Testis (tissue), 3 donors: ENCODE measurements around the gene CCNC. TPM values are rescaled to one million over a fixed set of nuclear protein-coding genes. Genes with fewer than 3 reads are reported as not detected.

ENCODE experiments used
- DNase-seq: peaks from one replicate; pipeline ENCODE4 v3.0.0-alpha.2; 2019
- H3K27ac ChIP-seq, 2 donors: fragments of 200-600 bp; sonication (generic); one replicate each; pipeline ENCODE4 v1.5.1; 2019
- H3K27me3 ChIP-seq: fragments of 200-600 bp; sonication (generic); one replicate; pipeline ENCODE4 v1.5.1; 2019
- H3K36me3 ChIP-seq: fragments of 200-600 bp; sonication (generic); one replicate; pipeline ENCODE4 v1.5.1; 2017; ENCODE audit warnings: low read depth; ENCODE audit errors: missing control alignments
- H3K4me1 ChIP-seq: fragments of 200-600 bp; sonication (generic); one replicate; pipeline ENCODE4 v1.5.1; 2019
- H3K4me3 ChIP-seq, 2 donors: fragments of 200-600 bp; sonication (generic); one replicate each; pipeline ENCODE4 v1.5.1; 2017 to 2019
- H3K9me3 ChIP-seq: fragments of 200-600 bp; sonication (generic); one replicate; pipeline ENCODE4 v1.5.1; 2017
- CTCF ChIP-seq, 3 experiments: fragments of 450-650 bp in 2 of 3; fragments of 200-600 bp in 1 of 3; sonication (generic) in 1 of 3; IDR thresholded peaks; one replicate each; pipeline ENCODE4 v1.5.1; 2016 to 2019; ENCODE audit warnings: antibody characterized with exemption in 3 of 3, mild to moderate bottlenecking in 2 of 3, moderate library complexity in 1 of 3
- POLR2A ChIP-seq: fragments of 450-650 bp; IDR thresholded peaks from one replicate; pipeline ENCODE4 v1.6.1; 2017; ENCODE audit warnings: antibody characterized with exemption, mild to moderate bottlenecking, moderate library complexity
- WGBS, 2 donors: methylation state at CpG; one replicate each; pipeline ENCODE4 v1.1.5; 2018; 5-methylcytosine and 5-hydroxymethylcytosine counted together
- intact Hi-C: fragments of 100-400 bp; cut with DNase I; formaldehyde crosslinking; loops from one replicate; pipeline ENCODE4 v1.15.1; 2023; ENCODE audit warnings: low total_unique reads
- polyA plus RNA-seq: library from polyadenylated mRNA; stranded (reverse); fragments of 350-450 nt; fragmentation: Illumina TruSeq; extraction: RNeasy Lipid Tissue Mini Kit (QIAGEN cat#74804); gene quantifications from one replicate; pipeline ENCODE4 v1.2.3, GENCODE V29; 2014; ENCODE audit warnings: low read depth, low replicate concordance; ENCODE audit not compliant: insufficient read depth
- total RNA-seq, 2 donors: library from RNA; depleted of rRNA; stranded (reverse); fragments of >200 nt; gene quantifications; one replicate each; pipeline ENCODE4 v1.2.3, GENCODE V29; 2016

The CCNC gene
- total and polyA plus RNA-seq, 3 donors from 2014 or later = 22.6 to 27.8 (median 26.3) TPM

- no peaks in the 10 kb centered on the region for H3K36me3 ChIP-seq
- H3K4me1 ChIP-seq = peaks cover 7% of the 10 kb centered on the region
- peak within 1 kb of the TSS in 1 of 2 donors; percentile 15 for H3K4me3 ChIP-seq
- H3K27ac ChIP-seq = no peak within 1 kb of the TSS
- 4% methylated on average over 16 to 44 of the region's 54 CpGs for WGBS, 2 donors
- intact Hi-C loops = no loop called here
- DNase-seq = no peak
- TF ChIP-seq POLR2A (no peak), CTCF (IDR thresholded peaks at IDR 0.05) (no peak)
- H3K9me3 ChIP-seq = no peaks in the 10 kb centered on the region
- peaks cover 3% of the 10 kb centered on the region for H3K27me3 ChIP-seq
These were observed 38.4 kb upstream of the CCNC start, which contains the start of gene PRDM13 for GRCh38 chr6:99606656-99607415. PRDM13 (plus strand) TSS chr6:99606833; CDS start chr6:99607035, 202 bp downstream.

DNA sequence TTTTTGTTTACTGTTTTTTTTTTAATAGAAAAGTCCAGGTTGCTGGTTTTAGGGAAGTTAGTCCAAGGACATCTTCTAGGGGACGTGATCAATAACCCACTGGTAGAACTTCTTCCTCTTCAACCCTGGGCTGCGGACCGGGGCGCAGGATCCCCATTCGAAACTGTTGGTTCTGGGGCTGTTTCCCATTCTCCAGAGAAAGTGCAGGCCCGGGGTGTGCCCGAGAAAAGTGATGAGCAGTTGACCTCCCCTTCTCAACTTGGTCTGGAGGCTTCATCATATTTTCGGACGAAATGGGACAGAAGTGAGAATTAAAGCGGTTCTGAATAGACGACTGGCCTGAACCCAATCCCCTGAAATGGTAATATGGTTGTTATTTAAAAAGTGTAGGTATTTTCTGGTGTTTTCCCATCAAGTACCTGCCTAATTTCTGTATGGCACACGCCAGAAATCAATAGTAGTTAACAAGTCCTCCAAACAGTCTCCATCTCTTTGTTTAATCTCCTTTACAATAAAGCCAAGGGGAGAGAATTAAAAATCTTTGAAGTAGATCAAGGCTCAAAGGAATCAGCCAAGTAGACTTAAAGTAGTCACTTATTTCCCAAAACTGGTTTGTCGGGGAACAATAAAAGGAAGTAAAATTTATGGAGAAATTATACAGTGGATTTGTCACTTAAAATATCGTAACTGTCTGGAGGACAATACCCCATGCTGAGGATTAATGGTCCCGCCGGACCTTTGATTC, 37.6 kb upstream of the CCNC start:
- no peak overlapping the region for H3K27ac ChIP-seq
- peaks cover 3% of the 10 kb centered on the region for H3K27me3 ChIP-seq
- H3K9me3 ChIP-seq = no peaks in the 10 kb centered on the region
- intact Hi-C loops = no loop called here
- TF ChIP-seq CTCF (IDR thresholded peaks at IDR 0.05) (no peak), POLR2A (no peak)
- 7 to 10% methylated on average over 16 of the region's 16 CpGs for WGBS, 2 donors
- no peak overlapping the region for H3K4me3 ChIP-seq
- H3K4me1 ChIP-seq = peaks cover 7% of the 10 kb centered on the region
- no peak for DNase-seq
- no peaks in the 10 kb centered on the region for H3K36me3 ChIP-seq

GRCh38 chr6:99605074-99605734, 36.7 kb upstream of the CCNC start:
- DNase-seq = no peak
- TF ChIP-seq POLR2A = no peak
- no peak for TF ChIP-seq CTCF (IDR thresholded peaks at IDR 0.05)
- Histone ChIP-seq H3K9me3 (no peaks in the 10 kb centered on the region), H3K4me3 (no peak overlapping the region), H3K36me3 (no peaks in the 10 kb centered on the region), H3K4me1 (peaks cover 7% of the 10 kb centered on the region), H3K27ac (no peak overlapping the region), H3K27me3 (peaks cover 3% of the 10 kb centered on the region)
- intact Hi-C loops = no loop called here
- WGBS, 2 donors = 12 to 16% methylated on average over 9 to 20 of the region's 20 CpGs

GRCh38 chr6:99604166-99605073, 36.0 kb upstream of the CCNC start:
- intact Hi-C loops = no loop called here
- H3K9me3 ChIP-seq = no peaks in the 10 kb centered on the region
- TF ChIP-seq POLR2A (no peak), CTCF (IDR thresholded peaks at IDR 0.05) (no peak)
- WGBS, 2 donors = 9 to 13% methylated on average over 30 to 31 of the region's 31 CpGs
- H3K27ac ChIP-seq = no peak overlapping the region
- H3K36me3 ChIP-seq = no peaks in the 10 kb centered on the region
- H3K4me3 ChIP-seq = no peak overlapping the region
- no peak for DNase-seq
- H3K27me3 ChIP-seq = peaks cover 3% of the 10 kb centered on the region
- peaks cover 7% of the 10 kb centered on the region for H3K4me1 ChIP-seq
